ENCODE results near the gene NOTCH2. TPM values are rescaled to one million over a fixed set of nuclear protein-coding genes. Genes with fewer than 3 reads are reported as not detected.
A peak's percentile ranks its signal among the peaks of the same experiment; 100 is the strongest.

The NOTCH2 gene
- total and polyA plus RNA-seq, 3 donors from 2014 or later = 77.8 to 256 (median 173) TPM

- no peak for DNase-seq
- intact Hi-C loops (cut with DNase I; ENCODE audit: low total_unique reads) = no loop called here
- H3K4me1 ChIP-seq = peaks cover 32% of the 10 kb centered on the region
Measured at GRCh38 chr1:119975006-119975405, 94.5 kb downstream of the NOTCH2 start.

GRCh38 chr1:119974013-119974412 lies 95.4 kb downstream of the NOTCH2 start:
- intact Hi-C loops (cut with DNase I; ENCODE audit: low total_unique reads) = no loop called here
- peak overlapping the region in 1 of 2 donors; percentile 19 for H3K27ac ChIP-seq
- no peak for TF ChIP-seq CTCF (IDR thresholded peaks at IDR 0.05)
- TF ChIP-seq POLR2A (IDR thresholded peaks at IDR 0.05) = no peak
- H3K36me3 ChIP-seq (ENCODE audit: low read depth, missing control alignments) = no peaks in the 10 kb centered on the region
- DNase-seq = no peak
- no peak overlapping the region for H3K4me3 ChIP-seq
- H3K4me1 ChIP-seq = peaks cover 32% of the 10 kb centered on the region
- no peaks in the 10 kb centered on the region for H3K9me3 ChIP-seq
- no peaks in the 10 kb centered on the region for H3K27me3 ChIP-seq

More at GRCh38 chr1:119975006-119975405, 94.5 kb downstream of the NOTCH2 start:
- Histone ChIP-seq H3K36me3 (ENCODE audit: low read depth, missing control alignments) (no peaks in the 10 kb centered on the region), H3K27me3 (no peaks in the 10 kb centered on the region), H3K9me3 (no peaks in the 10 kb centered on the region), H3K27ac (peak overlapping the region in 1 of 2 donors; percentile 5), H3K4me3 (no peak overlapping the region)
- no peak for TF ChIP-seq POLR2A (IDR thresholded peaks at IDR 0.05)
- no peak for TF ChIP-seq CTCF (IDR thresholded peaks at IDR 0.05)
- 88 to 100% methylated on average over 2 of the region's 2 CpGs for WGBS, 2 donors

GRCh38 chr1:119971710-119972570 lies 97.5 kb downstream of the NOTCH2 start:
- intact Hi-C loops (cut with DNase I; ENCODE audit: low total_unique reads) = no loop called here
- DNase-seq = no peak
- TF ChIP-seq CTCF (IDR thresholded peaks at IDR 0.05) = no peak
- no peak for TF ChIP-seq POLR2A (IDR thresholded peaks at IDR 0.05)
- H3K27me3 ChIP-seq = no peaks in the 10 kb centered on the region
- no peak overlapping the region for H3K4me3 ChIP-seq
- no peaks in the 10 kb centered on the region for H3K36me3 ChIP-seq (ENCODE audit: low read depth, missing control alignments)
- peaks cover 17% of the 10 kb centered on the region for H3K4me1 ChIP-seq
- no peaks in the 10 kb centered on the region for H3K9me3 ChIP-seq
- no peak overlapping the region for H3K27ac ChIP-seq
- 82 to 83% methylated on average over 4 of the region's 4 CpGs for WGBS, 2 donors

- 86 to 90% methylated on average over 1 of the region's 1 CpG for WGBS, 2 donors
- Histone ChIP-seq H3K9me3 (no peaks in the 10 kb centered on the region), H3K27me3 (no peaks in the 10 kb centered on the region), H3K4me3 (no peak overlapping the region), H3K4me1 (peaks cover 24% of the 10 kb centered on the region), H3K27ac (peak overlapping the region; percentile 2 to 38), H3K36me3 (ENCODE audit: low read depth, missing control alignments) (no peaks in the 10 kb centered on the region)
- no peak for DNase-seq
- no peak for TF ChIP-seq POLR2A (IDR thresholded peaks at IDR 0.05)
- no peak for TF ChIP-seq CTCF (IDR thresholded peaks at IDR 0.05)
- intact Hi-C loops (cut with DNase I; ENCODE audit: low total_unique reads) = no loop called here
Measured at GRCh38 chr1:119968601-119969000, 100.9 kb downstream of the NOTCH2 start.
